ENCODE data around the gene ERGIC3.

DNA sequence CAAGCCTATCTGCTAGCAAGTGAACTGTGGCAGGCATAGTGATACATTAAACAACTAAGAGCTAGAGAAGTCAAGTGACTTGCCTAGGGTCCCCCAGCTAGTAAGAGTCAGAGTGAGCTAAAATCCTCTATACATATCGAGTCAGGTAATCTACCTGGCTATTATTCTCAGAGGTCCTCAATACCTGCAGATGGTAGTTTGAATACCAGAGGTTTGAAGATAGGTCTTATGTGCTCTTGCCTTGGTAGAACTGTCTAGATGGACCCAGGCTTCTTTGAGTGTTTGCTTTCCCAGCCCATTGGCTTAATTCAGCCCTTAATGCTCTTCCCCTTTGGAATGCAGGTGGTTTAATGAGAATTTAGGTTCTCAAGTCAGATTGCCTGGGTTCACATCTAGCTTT lies 1.1 kb downstream of the ERGIC3 start:
- TF ChIP-seq, protein P1, sequence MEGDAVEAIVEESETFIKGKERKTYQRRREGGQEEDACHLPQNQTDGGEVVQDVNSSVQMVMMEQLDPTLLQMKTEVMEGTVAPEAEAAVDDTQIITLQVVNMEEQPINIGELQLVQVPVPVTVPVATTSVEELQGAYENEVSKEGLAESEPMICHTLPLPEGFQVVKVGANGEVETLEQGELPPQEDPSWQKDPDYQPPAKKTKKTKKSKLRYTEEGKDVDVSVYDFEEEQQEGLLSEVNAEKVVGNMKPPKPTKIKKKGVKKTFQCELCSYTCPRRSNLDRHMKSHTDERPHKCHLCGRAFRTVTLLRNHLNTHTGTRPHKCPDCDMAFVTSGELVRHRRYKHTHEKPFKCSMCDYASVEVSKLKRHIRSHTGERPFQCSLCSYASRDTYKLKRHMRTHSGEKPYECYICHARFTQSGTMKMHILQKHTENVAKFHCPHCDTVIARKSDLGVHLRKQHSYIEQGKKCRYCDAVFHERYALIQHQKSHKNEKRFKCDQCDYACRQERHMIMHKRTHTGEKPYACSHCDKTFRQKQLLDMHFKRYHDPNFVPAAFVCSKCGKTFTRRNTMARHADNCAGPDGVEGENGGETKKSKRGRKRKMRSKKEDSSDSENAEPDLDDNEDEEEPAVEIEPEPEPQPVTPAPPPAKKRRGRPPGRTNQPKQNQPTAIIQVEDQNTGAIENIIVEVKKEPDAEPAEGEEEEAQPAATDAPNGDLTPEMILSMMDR (IDR thresholded peaks at IDR 0.05 in 2 of 3, conservative IDR thresholded peaks at IDR 0.05 in 1 of 3; ENCODE audit: control insufficient read depth in 2 of 3, extremely low read depth in 1 of 3, insufficient read depth in 1 of 3, low read depth in 3 of 3, low read length in 3 of 3), result no peak
- TF ChIP-seq, protein P2, sequence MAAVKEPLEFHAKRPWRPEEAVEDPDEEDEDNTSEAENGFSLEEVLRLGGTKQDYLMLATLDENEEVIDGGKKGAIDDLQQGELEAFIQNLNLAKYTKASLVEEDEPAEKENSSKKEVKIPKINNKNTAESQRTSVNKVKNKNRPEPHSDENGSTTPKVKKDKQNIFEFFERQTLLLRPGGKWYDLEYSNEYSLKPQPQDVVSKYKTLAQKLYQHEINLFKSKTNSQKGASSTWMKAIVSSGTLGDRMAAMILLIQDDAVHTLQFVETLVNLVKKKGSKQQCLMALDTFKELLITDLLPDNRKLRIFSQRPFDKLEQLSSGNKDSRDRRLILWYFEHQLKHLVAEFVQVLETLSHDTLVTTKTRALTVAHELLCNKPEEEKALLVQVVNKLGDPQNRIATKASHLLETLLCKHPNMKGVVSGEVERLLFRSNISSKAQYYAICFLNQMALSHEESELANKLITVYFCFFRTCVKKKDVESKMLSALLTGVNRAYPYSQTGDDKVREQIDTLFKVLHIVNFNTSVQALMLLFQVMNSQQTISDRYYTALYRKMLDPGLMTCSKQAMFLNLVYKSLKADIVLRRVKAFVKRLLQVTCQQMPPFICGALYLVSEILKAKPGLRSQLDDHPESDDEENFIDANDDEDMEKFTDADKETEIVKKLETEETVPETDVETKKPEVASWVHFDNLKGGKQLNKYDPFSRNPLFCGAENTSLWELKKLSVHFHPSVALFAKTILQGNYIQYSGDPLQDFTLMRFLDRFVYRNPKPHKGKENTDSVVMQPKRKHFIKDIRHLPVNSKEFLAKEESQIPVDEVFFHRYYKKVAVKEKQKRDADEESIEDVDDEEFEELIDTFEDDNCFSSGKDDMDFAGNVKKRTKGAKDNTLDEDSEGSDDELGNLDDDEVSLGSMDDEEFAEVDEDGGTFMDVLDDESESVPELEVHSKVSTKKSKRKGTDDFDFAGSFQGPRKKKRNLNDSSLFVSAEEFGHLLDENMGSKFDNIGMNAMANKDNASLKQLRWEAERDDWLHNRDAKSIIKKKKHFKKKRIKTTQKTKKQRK (IDR thresholded peaks at IDR 0.05; ENCODE audit: low read depth, low read length), result no peak

Measured in GM12878 (cell line).